Kidney (tissue), 22 donors: Measurements from ENCODE around the gene RASGRP3. TPM values are rescaled to one million over a fixed set of nuclear protein-coding genes. Genes with fewer than 3 reads are reported as not detected.

Source experiments
- DNase-seq, 5 donors: peaks; one replicate each; pipeline ENCODE4 v3.0.0-alpha.2; 2013 to 2020
- FAIRE-seq: peaks from 2 replicates; lab custom pipeline; 2012; peaks lifted over from hg19 to GRCh38; lab: Jason Lieb, UNC
- H3K27ac ChIP-seq, 2 donors: one replicate each; pipeline ENCODE4 v1.7.0; 2013; ENCODE audit warnings: low read depth in 2 of 2, low read length in 2 of 2, inconsistent platforms in 1 of 2
- H3K27me3 ChIP-seq: one replicate; pipeline ENCODE4 v1.7.1; 2013; ENCODE audit warnings: low read length, inconsistent platforms; ENCODE audit not compliant: control insufficient read depth, insufficient read depth
- H3K36me3 ChIP-seq, 3 donors: one replicate each; pipeline versions ENCODE4 v1.7.0 to v1.7.1; 2013; ENCODE audit warnings: low read length in 3 of 3, control low read depth in 1 of 3, inconsistent platforms in 1 of 3; ENCODE audit not compliant: insufficient read depth in 3 of 3, control insufficient read depth in 2 of 3
- H3K4me1 ChIP-seq, 3 donors: one replicate each; pipeline versions ENCODE4 v1.7.0 to v1.7.1; 2013; ENCODE audit warnings: low read length in 3 of 3, inconsistent platforms in 1 of 3, low read depth in 1 of 3; ENCODE audit not compliant: control insufficient read depth in 2 of 3, insufficient read depth in 2 of 3
- H3K4me3 ChIP-seq, 3 donors: one replicate each; pipeline versions ENCODE4 v1.7.0 to v1.8.1; 2013; ENCODE audit warnings: low read length in 3 of 3, control low read depth in 1 of 3, inconsistent platforms in 1 of 3
- H3K9ac ChIP-seq, 3 donors: one replicate each; pipeline versions ENCODE4 v1.7.0 to v1.7.1; 2013; ENCODE audit warnings: low read length in 3 of 3, control low read depth in 1 of 3, inconsistent platforms in 1 of 3
- H3K9me3 ChIP-seq, 3 donors: one replicate each; pipeline versions ENCODE4 v1.7.0 to v1.7.1; 2013; ENCODE audit warnings: low read length in 3 of 3, control low read depth in 1 of 3, inconsistent platforms in 1 of 3; ENCODE audit not compliant: control insufficient read depth in 2 of 3, insufficient read depth in 1 of 3
- CTCF ChIP-seq: IDR thresholded peaks from 3 replicates; pipeline ENCODE4 v1.5.1; 2012; ENCODE audit warnings: mild to moderate bottlenecking, moderate library complexity, borderline replicate concordance; ENCODE audit not compliant: insufficient read depth; ENCODE audit errors: extremely low read depth
- intact Hi-C: fragments of 100-400 bp; cut with DNase I; formaldehyde crosslinking; loops from one replicate; pipeline ENCODE4 v1.11.1; 2022
- long read RNA-seq, 10 donors: library from polyadenylated mRNA in 1 of 10; unstranded in 1 of 10; transcript quantifications; one replicate each; pipeline ENCODE4 v2.0.0 and lab custom pipeline, GENCODE V29; 2021 to 2026
- polyA plus RNA-seq: library from polyadenylated mRNA; stranded (reverse); fragments of 350-450 nt; fragmentation: Illumina TruSeq; extraction: RNeasy Lipid Tissue Mini Kit (QIAGEN cat#74804); gene quantifications from one replicate; pipeline ENCODE4 v1.2.3, GENCODE V29; 2014; ENCODE audit warnings: low read depth, low replicate concordance; ENCODE audit not compliant: insufficient read depth
- total RNA-seq: library from RNA; stranded (reverse); fragmentation: NEBNext Ultra II Directional; extraction: Animal tissue kit (Norgen Biotek cat#: 25700); gene quantifications from one replicate; pipeline ENCODE4 v1.2.1, GENCODE V29; 2021
- donor health status: control.
- donor health status: control.
- donor health status: control.
- donor health status: control.
- donor health status: control.
- donor health status: DM: yes; HTN: yes; CAD: no.
- donor health status: Normal renal cell carcinoma (clear cell type).

Gene RASGRP3
- total RNA-seq, result 22.6 TPM
- polyA plus RNA-seq, result 7.8 TPM
- long read RNA-seq, donor 1, partial matches to known transcripts, result 9 of 16 reads
- long read RNA-seq, donor 1, other reads (novel, unspliced or antisense), result 6 of 16 reads
- long read RNA-seq, donor 2, result 0 reads
- long read RNA-seq, donor 3, result 0 reads
- long read RNA-seq, donor 4, full-length matches to known transcripts, result 1 of 1 reads
- long read RNA-seq, donor 4, partial matches to known transcripts, result 0 of 1 reads
- long read RNA-seq, donor 4, other reads (novel, unspliced or antisense), result 0 of 1 reads
- long read RNA-seq, donor 5, result 0 reads
- long read RNA-seq, donor 6, result 0 reads
- long read RNA-seq, donor 7, partial matches to known transcripts, result 1 of 5 reads
- long read RNA-seq, donor 7, other reads (novel, unspliced or antisense), result 3 of 5 reads
- long read RNA-seq, donor 8, full-length matches to known transcripts, result 2 of 2 reads
- long read RNA-seq, donor 8, partial matches to known transcripts, result 0 of 2 reads
- long read RNA-seq, donor 8, other reads (novel, unspliced or antisense), result 0 of 2 reads
- long read RNA-seq, donor 9, result 0 reads
- long read RNA-seq, donor 10, partial matches to known transcripts, result 8 of 8 reads
- long read RNA-seq, donor 10, other reads (novel, unspliced or antisense), result 0 of 8 reads

GRCh38 chr2:33476131-33476792, at the start of gene RASGRP3:
RASGRP3 (plus strand) TSS chr2:33476649; CDS start chr2:33515137, 38,488 bp downstream.
- no peaks in the 10 kb centered on the region for H3K27me3 ChIP-seq
- peak within 1 kb of the TSS; percentile 82 to 87 (median 85) for H3K4me3 ChIP-seq
- H3K36me3 ChIP-seq, result no peaks in the 10 kb centered on the region
- peak within 1 kb of the TSS; percentile 64 to 82 (median 75) for H3K9ac ChIP-seq
- no peaks in the 10 kb centered on the region for H3K9me3 ChIP-seq
- peaks cover 4 to 12% (median 6%) of the 10 kb centered on the region in 3 donors for H3K4me1 ChIP-seq
- DNase-seq, result peak; percentile 83 to 94 (median 92)
- intact Hi-C loops, result no loop called here
- no peak for FAIRE-seq
- TF ChIP-seq CTCF, result no peak
- H3K27ac ChIP-seq, result peak within 1 kb of the TSS; percentile 79 to 90

GRCh38 chr2:33426666-33427231, 49.7 kb upstream of the RASGRP3 start:
- Histone ChIP-seq H3K9ac (no peak overlapping the region), H3K4me3 (no peak overlapping the region), H3K9me3 (no peaks in the 10 kb centered on the region), H3K27me3 (no peaks in the 10 kb centered on the region), H3K36me3 (no peaks in the 10 kb centered on the region), H3K27ac (no peak overlapping the region), H3K4me1 (peaks cover 0 to 2% (median 0%) of the 10 kb centered on the region in 3 donors)
- intact Hi-C loops, result no loop called here
- FAIRE-seq (no peak), DNase-seq (peak in 2 of 5 donors; percentile 40 to 66)
- TF ChIP-seq CTCF, result no peak

GRCh38 chr2:33430077-33430476, 46.4 kb upstream of the RASGRP3 start:
- peaks cover 0 to 2% (median 0%) of the 10 kb centered on the region in 3 donors for H3K4me1 ChIP-seq
- intact Hi-C loops, result no loop called here
- FAIRE-seq, result no peak

More at GRCh38 chr2:33430077-33430476, 46.4 kb upstream of the RASGRP3 start:
- Histone ChIP-seq H3K36me3 (no peaks in the 10 kb centered on the region), H3K27me3 (no peaks in the 10 kb centered on the region), H3K27ac (no peak overlapping the region), H3K4me3 (no peak overlapping the region), H3K9ac (no peak overlapping the region), H3K9me3 (no peaks in the 10 kb centered on the region)
- no peak for TF ChIP-seq CTCF
- DNase-seq, result peak in 2 of 5 donors; percentile 29 to 39
